Kidney (tissue), 14 donors: ENCODE measurements around the gene CGNL1. TPM values are rescaled to one million over a fixed set of nuclear protein-coding genes. Genes with fewer than 3 reads are reported as not detected.

Experiments
- DNase-seq, 5 donors: peaks; one replicate each; pipeline ENCODE4 v3.0.0-alpha.2; 2013 to 2020
- FAIRE-seq: peaks from 2 replicates; lab custom pipeline; 2012; peaks lifted over from hg19 to GRCh38; lab: Jason Lieb, UNC
- H3K27ac ChIP-seq, 2 donors: one replicate each; pipeline ENCODE4 v1.7.0; 2013; ENCODE audit warnings: low read depth in 2 of 2, low read length in 2 of 2, inconsistent platforms in 1 of 2
- H3K27me3 ChIP-seq: one replicate; pipeline ENCODE4 v1.7.1; 2013; ENCODE audit warnings: low read length, inconsistent platforms; ENCODE audit not compliant: control insufficient read depth, insufficient read depth
- H3K36me3 ChIP-seq, 3 donors: one replicate each; pipeline versions ENCODE4 v1.7.0 to v1.7.1; 2013; ENCODE audit warnings: low read length in 3 of 3, control low read depth in 1 of 3, inconsistent platforms in 1 of 3; ENCODE audit not compliant: insufficient read depth in 3 of 3, control insufficient read depth in 2 of 3
- H3K4me1 ChIP-seq, 3 donors: one replicate each; pipeline versions ENCODE4 v1.7.0 to v1.7.1; 2013; ENCODE audit warnings: low read length in 3 of 3, inconsistent platforms in 1 of 3, low read depth in 1 of 3; ENCODE audit not compliant: control insufficient read depth in 2 of 3, insufficient read depth in 2 of 3
- H3K4me3 ChIP-seq, 3 donors: one replicate each; pipeline versions ENCODE4 v1.7.0 to v1.8.1; 2013; ENCODE audit warnings: low read length in 3 of 3, control low read depth in 1 of 3, inconsistent platforms in 1 of 3
- H3K9ac ChIP-seq, 3 donors: one replicate each; pipeline versions ENCODE4 v1.7.0 to v1.7.1; 2013; ENCODE audit warnings: low read length in 3 of 3, control low read depth in 1 of 3, inconsistent platforms in 1 of 3
- H3K9me3 ChIP-seq, 3 donors: one replicate each; pipeline versions ENCODE4 v1.7.0 to v1.7.1; 2013; ENCODE audit warnings: low read length in 3 of 3, control low read depth in 1 of 3, inconsistent platforms in 1 of 3; ENCODE audit not compliant: control insufficient read depth in 2 of 3, insufficient read depth in 1 of 3
- CTCF ChIP-seq: IDR thresholded peaks from 3 replicates; pipeline ENCODE4 v1.5.1; 2012; ENCODE audit warnings: mild to moderate bottlenecking, moderate library complexity, borderline replicate concordance; ENCODE audit not compliant: insufficient read depth; ENCODE audit errors: extremely low read depth
- intact Hi-C: fragments of 100-400 bp; cut with DNase I; formaldehyde crosslinking; loops from one replicate; pipeline ENCODE4 v1.11.1; 2022
- polyA plus RNA-seq: library from polyadenylated mRNA; stranded (reverse); fragments of 350-450 nt; fragmentation: Illumina TruSeq; extraction: RNeasy Lipid Tissue Mini Kit (QIAGEN cat#74804); gene quantifications from one replicate; pipeline ENCODE4 v1.2.3, GENCODE V29; 2014; ENCODE audit warnings: low read depth, low replicate concordance; ENCODE audit not compliant: insufficient read depth
- total RNA-seq: library from RNA; stranded (reverse); fragmentation: NEBNext Ultra II Directional; extraction: Animal tissue kit (Norgen Biotek cat#: 25700); gene quantifications from one replicate; pipeline ENCODE4 v1.2.1, GENCODE V29; 2021
- donor health status: control.
- donor health status: control.
- donor health status: control.
- donor health status: control.
- donor health status: control.
- donor health status: DM: yes; HTN: yes; CAD: no.
- donor health status: Normal renal cell carcinoma (clear cell type).

Gene CGNL1
- total and polyA plus RNA-seq, 2 donors from 2014 or later, result 62.0 to 81.5 TPM

DNA sequence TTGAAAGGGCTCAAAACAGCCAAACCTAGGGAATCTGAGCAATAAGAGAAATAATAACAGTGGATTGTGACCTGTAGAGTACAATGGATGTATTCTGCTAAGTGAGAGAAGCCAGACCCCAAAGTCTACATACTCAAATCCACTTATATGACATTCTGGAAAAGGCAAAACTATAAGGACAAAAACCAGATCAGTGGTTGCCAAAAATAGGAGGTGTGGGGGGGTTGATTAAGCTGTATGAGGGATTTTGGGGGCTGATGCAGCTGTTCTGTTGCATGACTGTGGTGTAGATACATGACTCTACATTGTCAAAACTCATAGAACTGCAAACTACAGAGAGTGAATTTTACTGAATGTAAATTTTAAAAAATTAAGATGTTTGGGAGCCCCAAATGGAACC lies 20.1 kb upstream of the CGNL1 start:
- H3K9ac ChIP-seq, result no peak overlapping the region
- intact Hi-C loops, result no loop called here
- DNase-seq (no peak), FAIRE-seq (no peak)
- no peaks in the 10 kb centered on the region for H3K9me3 ChIP-seq
- H3K4me3 ChIP-seq, result no peak overlapping the region
- peak overlapping the region in 1 of 2 donors; percentile 48 for H3K27ac ChIP-seq
- no peak for TF ChIP-seq CTCF
- H3K27me3 ChIP-seq, result no peaks in the 10 kb centered on the region
- no peaks in the 10 kb centered on the region for H3K36me3 ChIP-seq
- peaks cover 4 to 31% (median 17%) of the 10 kb centered on the region in 3 donors for H3K4me1 ChIP-seq

DNA sequence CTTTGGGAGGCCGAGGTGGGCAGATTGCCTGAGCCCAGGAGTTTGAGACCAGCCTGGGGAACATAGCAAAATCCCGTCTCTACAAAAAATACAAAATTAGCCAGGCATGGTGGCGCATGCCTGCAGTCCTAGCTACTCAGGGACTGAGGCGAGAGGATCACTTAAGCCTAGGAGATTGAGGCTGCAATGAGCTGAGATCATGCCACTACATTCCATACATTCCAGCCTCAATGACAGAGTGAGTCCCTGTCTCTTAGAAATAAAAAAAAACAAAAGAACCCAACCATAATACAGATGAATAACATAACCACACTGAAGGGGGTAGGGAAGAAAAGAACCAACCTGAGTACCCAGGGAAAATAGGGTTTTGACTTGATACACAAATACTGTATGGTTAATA lies 19.7 kb upstream of the CGNL1 start:
- Histone ChIP-seq H3K36me3 (no peaks in the 10 kb centered on the region), H3K4me1 (peaks cover 4 to 31% (median 17%) of the 10 kb centered on the region in 3 donors), H3K9me3 (no peaks in the 10 kb centered on the region), H3K4me3 (no peak overlapping the region), H3K9ac (no peak overlapping the region), H3K27ac (no peak overlapping the region), H3K27me3 (no peaks in the 10 kb centered on the region)
- intact Hi-C loops, result no loop called here
- FAIRE-seq (no peak), DNase-seq (peak in 1 of 5 donors; percentile 65)
- TF ChIP-seq CTCF, result no peak

- FAIRE-seq (no peak), DNase-seq (no peak)
- H3K4me3 ChIP-seq, result no peak overlapping the region
- H3K36me3 ChIP-seq, result no peaks in the 10 kb centered on the region
- intact Hi-C loops, result no loop called here
- H3K9ac ChIP-seq, result no peak overlapping the region
- H3K27ac ChIP-seq, result no peak overlapping the region
- H3K4me1 ChIP-seq, result peaks cover 4 to 22% (median 17%) of the 10 kb centered on the region in 3 donors
- H3K27me3 ChIP-seq, result no peaks in the 10 kb centered on the region
- H3K9me3 ChIP-seq, result no peaks in the 10 kb centered on the region
- TF ChIP-seq CTCF, result no peak
Observed at GRCh38 chr15:57357799-57358198, 18.5 kb upstream of the CGNL1 start.

GRCh38 chr15:57358571-57358970 lies 17.7 kb upstream of the CGNL1 start:
- H3K27me3 ChIP-seq, result no peaks in the 10 kb centered on the region
- no peak overlapping the region for H3K9ac ChIP-seq
- no peak for DNase-seq
- no peak for TF ChIP-seq CTCF
- intact Hi-C loops, result no loop called here
- H3K4me3 ChIP-seq, result no peak overlapping the region
- H3K9me3 ChIP-seq, result no peaks in the 10 kb centered on the region
- FAIRE-seq, result no peak
- peaks cover 4 to 15% (median 13%) of the 10 kb centered on the region in 3 donors for H3K4me1 ChIP-seq
- H3K36me3 ChIP-seq, result no peaks in the 10 kb centered on the region
- no peak overlapping the region for H3K27ac ChIP-seq
